ENCODE measurements around the gene CELA2A.

Gene CELA2A

DNA sequence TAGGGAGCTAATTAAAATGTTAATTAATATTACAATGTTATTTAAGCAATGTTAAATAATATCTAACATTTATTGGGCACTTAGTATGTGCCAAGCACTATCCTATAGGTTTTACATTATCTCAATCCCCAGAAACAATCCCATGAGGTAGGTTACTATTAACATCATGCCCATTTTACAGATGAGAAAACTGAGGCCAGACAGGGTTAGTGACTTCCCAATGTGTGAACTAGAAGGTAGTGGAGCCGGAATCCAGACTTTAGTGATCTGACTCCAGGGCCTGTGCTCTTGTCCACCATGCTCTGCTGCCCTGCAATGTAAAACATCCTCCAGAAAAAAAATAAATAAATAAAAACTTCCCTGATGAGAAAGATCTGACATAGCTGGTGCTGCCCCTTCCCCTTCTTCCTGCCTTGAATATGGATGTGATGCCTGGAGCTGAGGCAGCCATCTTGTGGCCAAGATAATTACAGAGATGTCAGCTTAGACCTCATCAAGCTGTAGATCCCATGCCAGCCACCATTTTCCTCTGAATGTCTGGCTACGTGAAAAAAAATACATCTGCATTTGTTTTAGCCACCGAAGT, 7.6 kb upstream of the CELA2A start:
- TF ChIP-seq GATA3 (IDR thresholded peaks at IDR 0.05; ENCODE audit: low read depth, low read length), result no peak
- TF ChIP-seq GATA2 (IDR thresholded peaks at IDR 0.05; ENCODE audit: low read depth, low read length), result no peak

DNA sequence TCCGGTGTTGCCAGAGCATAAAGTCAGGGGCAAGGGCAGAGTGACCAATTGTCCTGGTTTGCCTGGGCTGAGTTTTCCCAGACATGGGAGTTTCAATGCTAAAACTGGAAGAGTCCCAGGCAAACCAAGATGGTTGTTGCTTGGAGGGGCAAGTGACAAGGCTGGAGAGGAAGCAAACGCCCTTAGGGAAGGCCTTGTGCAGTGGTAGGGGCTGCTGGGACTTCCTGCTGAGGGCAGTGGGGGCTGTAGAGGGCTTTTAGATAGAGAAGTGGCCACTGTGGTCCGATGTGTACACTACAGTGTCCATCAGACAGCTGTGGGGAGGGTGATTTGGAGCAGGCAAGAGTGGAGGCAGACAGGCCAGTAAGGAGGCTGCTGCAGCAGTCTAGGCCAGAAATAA, 7.0 kb upstream of the CELA2A start:
- TF ChIP-seq GATA2 (IDR thresholded peaks at IDR 0.05; ENCODE audit: low read depth, low read length) (no peak), GATA3 (IDR thresholded peaks at IDR 0.05; ENCODE audit: low read depth, low read length) (no peak)

DNA sequence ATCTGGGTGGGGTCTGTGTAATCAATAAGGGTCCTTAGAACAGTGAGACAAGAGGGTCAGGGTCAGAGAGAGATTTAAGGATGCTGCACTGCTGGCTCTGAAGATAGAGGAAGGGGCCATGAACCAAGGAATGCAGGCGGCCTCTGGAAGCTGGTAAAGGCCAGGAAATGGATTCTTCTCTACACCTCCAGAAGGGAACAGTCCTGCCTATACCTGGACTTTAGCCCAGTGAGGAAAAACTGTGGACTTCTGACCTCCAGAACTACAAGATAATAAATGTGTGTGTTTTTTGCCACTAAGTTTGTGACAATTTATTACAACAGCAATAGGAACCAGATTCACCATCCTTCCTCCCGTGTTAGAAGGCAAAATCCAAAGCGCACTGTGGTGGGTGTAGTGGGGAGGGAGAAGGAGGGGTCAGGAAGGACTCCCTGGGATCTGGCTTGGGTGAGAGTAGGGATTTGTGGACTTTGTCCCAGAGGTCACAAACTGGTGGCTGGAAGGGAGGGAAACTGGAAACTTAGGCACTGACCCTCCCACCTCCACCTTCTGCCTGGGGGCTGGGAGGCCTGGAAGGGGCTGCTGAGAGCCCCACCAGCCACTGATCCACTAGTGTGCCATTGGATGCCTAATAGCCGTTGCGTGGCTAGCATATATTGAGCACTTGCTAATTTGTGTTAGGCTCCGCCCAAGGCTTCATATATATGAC, 5.4 kb upstream of the CELA2A start:
- TF ChIP-seq GATA3 (IDR thresholded peaks at IDR 0.05; ENCODE audit: low read depth, low read length), result no peak
- TF ChIP-seq GATA2 (IDR thresholded peaks at IDR 0.05; ENCODE audit: low read depth, low read length), result no peak

DNA sequence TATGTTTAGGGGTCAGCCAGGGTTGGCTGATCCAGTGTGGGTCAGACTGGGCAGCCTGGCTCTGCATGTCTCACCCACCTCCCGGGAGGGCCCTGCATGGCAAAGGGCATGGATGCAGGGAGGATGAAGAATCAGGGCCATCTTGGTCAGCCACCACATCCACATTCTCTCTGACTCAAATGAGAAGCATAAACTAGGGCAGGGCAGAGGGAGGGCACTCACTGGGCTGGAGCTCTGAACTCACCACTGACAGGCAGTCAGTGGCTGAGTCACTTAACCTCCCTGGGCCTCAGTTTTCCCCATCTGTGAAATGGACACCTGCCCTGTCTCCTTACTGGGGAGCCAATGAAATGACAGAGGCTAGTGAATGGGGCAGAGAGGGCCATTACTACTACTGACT, 4.3 kb upstream of the CELA2A start:
- TF ChIP-seq GATA3 (IDR thresholded peaks at IDR 0.05; ENCODE audit: low read depth, low read length), result no peak
- no peak for TF ChIP-seq GATA2 (IDR thresholded peaks at IDR 0.05; ENCODE audit: low read depth, low read length)

DNA sequence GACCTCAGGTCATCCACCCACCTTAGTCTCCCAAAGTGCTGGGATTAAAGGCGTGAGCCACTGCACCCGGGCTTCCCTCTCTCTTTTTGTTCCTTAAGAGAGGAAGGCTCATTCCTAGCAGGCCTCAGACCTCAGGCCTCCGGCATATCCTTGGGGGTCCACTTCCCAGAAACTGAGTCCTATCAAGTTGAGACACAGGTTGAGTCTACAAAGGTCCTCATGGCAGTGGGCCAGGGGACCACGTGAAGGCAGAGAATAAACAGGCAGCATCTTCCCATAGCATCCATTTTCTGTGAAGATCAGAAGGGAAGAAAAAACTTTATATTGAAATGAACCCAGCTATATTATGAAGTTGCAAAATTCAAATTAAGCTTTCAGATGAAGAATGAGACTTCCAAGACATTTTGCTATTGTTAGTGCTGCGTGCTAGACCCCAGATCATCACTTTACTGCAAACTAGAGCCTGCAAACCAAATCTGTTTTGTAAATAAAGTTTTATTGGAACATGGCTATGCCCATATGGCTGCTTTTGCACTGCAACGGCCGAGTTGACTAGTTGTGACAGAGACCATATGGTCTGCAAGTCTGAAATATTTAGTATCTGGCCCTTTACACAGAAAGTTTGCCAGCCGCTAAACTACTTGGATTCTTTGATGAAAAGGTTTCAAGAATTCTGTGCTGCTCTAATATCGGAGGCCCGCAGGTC, 3.5 kb upstream of the CELA2A start:
- no peak for TF ChIP-seq GATA3 (IDR thresholded peaks at IDR 0.05; ENCODE audit: low read depth, low read length)
- TF ChIP-seq GATA2 (IDR thresholded peaks at IDR 0.05; ENCODE audit: low read depth, low read length), result no peak

DNA sequence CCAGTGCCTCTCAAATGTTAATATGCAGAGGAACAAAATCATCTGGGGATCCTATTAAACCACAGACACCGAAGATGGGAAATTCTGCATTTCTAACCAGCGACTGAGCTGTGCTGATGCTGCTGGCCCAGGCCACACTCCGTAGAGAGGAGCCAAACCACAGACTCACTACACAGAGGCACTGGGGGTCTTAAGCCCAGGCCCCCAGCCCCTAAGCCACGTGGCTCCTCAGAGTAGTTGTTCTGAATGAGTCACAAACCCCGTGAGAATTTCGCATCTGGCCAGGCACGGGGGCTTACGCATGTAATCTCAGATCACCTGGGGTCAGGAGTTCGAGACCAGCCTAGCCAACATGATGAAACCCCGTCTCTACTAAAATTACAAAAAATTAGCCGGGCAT, 2.8 kb upstream of the CELA2A start:
- TF ChIP-seq GATA3 (IDR thresholded peaks at IDR 0.05; ENCODE audit: low read depth, low read length), result no peak
- TF ChIP-seq GATA2 (IDR thresholded peaks at IDR 0.05; ENCODE audit: low read depth, low read length), result no peak

DNA sequence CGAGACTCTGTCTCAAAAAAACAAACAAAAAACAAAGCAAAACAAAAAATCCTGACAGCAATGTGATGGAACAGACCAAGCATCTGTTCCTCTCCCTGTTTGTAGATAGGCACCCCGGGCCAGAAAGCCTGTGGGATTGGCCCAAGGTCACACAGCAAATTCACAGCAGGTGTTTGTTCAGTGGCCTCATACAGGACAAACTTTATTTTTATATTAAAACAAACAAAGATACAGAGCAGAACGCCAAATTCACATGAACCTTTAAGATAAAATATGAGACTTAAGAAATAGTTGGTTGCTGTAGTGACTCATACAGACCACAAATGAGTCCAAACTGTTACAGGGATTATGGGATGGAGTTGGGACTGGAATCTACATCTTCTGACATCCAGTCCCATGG, 2.3 kb upstream of the CELA2A start:
- TF ChIP-seq GATA3 (IDR thresholded peaks at IDR 0.05; ENCODE audit: low read depth, low read length) (no peak), GATA2 (IDR thresholded peaks at IDR 0.05; ENCODE audit: low read depth, low read length) (no peak)

DNA sequence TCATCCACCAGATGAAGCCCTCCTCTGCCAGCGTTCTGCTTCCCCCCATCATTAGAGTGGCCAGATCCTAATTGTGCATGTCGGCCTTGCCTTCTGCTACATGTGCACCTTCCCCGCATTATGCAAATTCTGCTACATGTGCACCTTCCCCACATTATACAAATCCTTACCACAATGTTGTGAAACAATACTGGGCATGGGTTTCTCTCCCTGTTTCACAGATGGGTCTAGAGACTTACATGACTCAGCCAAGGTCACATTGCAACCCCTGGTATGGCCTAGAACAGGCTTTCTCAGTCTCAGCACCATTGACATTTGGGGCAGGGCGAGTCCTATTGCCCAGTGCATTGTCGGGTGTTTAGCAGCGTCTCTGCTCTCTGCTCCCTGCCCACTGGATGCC, 1.0 kb upstream of the CELA2A start:
- TF ChIP-seq GATA2 (IDR thresholded peaks at IDR 0.05; ENCODE audit: low read depth, low read length), result no peak
- no peak for TF ChIP-seq GATA3 (IDR thresholded peaks at IDR 0.05; ENCODE audit: low read depth, low read length)

DNA sequence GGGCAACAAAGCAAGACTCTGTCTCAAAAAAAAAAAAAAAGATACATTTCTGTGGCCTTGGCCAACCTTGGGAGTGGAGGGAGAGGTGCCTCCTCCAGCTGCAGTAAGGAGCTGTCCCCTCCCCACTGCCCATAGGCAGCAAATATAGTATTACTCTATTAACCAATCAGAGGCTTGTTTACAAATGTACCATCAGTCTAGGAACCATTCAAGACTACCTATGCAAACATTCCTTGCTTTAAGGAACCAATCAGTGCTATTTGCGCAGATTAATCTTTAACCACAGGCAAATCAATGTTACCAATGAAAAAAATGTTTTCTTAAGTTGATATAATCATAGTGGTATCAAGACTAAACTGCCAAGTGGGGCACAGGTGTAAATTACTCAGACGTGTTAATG, 1.1 kb downstream of the CELA2A start:
- no peak for TF ChIP-seq GATA2 (IDR thresholded peaks at IDR 0.05; ENCODE audit: low read depth, low read length)
- no peak for TF ChIP-seq GATA3 (IDR thresholded peaks at IDR 0.05; ENCODE audit: low read depth, low read length)

DNA sequence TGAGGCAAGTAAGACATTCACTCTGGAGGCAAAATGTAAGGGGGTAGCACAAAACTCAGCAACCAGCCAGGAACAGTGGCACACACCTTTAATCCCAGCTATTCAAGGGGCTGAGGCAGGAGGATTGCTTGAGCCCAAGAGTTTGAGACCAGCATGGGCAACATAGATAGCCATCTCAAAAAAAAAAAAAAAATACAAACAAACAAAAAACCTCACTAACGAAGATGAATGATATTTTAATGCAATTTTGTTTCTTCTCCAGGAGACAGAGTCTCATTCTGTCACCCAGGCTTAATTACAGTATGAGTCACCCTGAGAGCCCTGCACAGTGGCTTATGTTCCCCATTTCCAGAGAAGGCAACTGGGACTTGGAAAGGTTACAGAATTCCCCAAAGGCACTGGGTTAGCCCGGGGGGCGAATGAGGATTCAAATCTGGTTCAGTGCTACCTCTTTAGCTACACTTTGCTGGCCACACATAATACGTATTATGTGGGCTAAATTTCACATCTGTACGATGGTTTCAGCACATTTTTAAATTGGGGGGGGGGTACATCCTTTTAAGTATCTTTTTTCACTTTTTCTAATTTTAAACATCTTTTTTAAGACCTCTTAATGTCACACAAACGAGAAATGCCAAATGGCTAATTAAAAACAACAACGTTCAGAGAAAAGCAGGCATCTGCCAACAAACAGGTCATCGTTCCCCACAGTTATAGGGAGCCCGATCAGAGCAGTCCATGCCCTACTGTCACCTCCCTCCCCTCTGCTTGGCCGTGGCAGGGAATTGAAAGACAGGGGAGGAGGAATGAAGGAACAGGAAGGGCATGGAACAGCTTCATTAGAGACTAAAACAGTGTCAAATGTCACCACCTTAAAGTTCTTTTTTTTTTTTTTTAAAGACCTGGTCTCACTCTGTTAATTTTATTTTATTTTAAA, 3.5 kb downstream of the CELA2A start:
- peak; percentile 88 for TF ChIP-seq GATA2 (IDR thresholded peaks at IDR 0.05; ENCODE audit: low read depth, low read length)
- TF ChIP-seq GATA3 (IDR thresholded peaks at IDR 0.05; ENCODE audit: low read depth, low read length), result no peak; the same call in 1 of the 2 replicates

DNA sequence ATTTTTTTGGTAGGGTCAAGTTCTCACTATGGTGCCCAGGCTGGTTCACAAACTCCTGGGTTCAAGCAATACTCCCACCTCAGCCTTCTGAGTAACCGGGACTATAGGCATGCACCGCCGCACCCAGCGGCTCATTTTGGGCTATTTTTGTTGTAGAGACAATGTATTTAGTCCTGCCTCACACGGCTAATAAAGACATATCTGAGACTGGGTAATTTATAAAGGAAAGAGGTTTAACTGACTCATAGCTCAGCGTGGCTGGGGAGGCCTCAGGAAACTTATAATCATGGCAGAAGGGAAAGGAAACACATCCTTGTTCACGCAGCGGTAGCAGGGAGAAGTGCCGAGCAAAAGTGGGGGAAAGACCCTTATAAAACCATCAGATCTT, 4.2 kb downstream of the CELA2A start:
- no peak for TF ChIP-seq GATA2 (IDR thresholded peaks at IDR 0.05; ENCODE audit: low read depth, low read length)
- no peak for TF ChIP-seq GATA3 (IDR thresholded peaks at IDR 0.05; ENCODE audit: low read depth, low read length)

DNA sequence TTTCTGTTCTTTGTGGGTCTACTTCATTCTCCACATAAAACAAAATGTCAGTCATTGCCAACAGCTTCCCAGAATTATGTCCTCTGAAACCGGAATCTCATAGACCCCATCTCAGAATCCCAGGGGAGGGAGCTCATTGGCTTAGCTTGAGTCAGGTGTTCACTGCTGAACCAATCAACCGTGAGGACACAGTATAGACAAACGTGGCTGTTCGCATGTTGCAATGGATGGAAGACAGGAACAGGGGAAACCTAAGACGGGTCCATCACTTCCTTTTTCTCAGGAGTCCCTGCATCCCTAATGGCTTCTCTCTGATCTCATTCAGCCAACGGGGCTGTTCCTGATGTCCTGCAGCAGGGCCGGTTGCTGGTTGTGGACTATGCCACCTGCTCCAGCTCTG, 9.1 kb downstream of the CELA2A start:
- no peak for TF ChIP-seq GATA3 (IDR thresholded peaks at IDR 0.05; ENCODE audit: low read depth, low read length)
- TF ChIP-seq GATA2 (IDR thresholded peaks at IDR 0.05; ENCODE audit: low read depth, low read length), result no peak

DNA sequence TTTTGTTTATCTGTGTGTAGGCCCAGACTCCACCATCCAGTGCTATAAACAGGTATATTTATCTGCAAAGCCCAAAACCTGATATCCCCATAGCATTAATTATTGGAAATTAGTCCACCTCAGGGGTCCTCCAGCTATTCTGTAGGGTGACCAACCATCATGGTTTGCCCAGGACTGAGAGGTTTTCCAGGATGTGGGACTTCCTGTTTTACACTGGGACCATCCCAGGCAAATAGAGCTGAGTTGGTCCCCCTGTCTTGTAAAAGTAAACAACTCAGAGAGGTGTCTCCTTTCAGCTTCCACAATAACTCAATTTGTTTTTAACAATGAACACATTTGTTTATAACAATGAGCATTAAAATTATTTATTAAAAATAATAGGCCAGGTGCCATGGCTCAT, 11.6 kb downstream of the CELA2A start:
- no peak for TF ChIP-seq GATA3 (IDR thresholded peaks at IDR 0.05; ENCODE audit: low read depth, low read length)
- TF ChIP-seq GATA2 (IDR thresholded peaks at IDR 0.05; ENCODE audit: low read depth, low read length), result no peak

DNA sequence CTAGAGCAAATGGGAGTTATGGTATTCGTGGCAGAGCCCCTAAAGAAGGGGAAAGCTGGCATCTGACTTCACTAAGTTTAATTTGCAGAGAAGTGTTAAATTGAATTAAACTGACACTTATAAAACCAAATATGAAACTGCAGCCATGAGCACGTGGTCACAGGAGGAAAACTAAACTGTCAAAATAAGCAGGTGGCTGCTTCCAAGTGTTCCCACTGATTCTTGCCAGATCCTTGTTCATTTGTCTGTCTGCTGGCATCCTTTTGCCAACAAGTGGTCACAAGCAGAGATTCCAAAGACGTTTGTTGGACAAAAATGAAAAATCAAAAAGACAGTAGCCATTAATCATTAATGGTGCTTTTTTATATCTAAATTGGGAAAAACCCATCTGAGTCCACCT, 12.8 kb downstream of the CELA2A start:
- TF ChIP-seq GATA2 (IDR thresholded peaks at IDR 0.05; ENCODE audit: low read depth, low read length), result no peak
- TF ChIP-seq GATA3 (IDR thresholded peaks at IDR 0.05; ENCODE audit: low read depth, low read length), result no peak
